HepG2 (cell line): ENCODE measurements around the gene UNKL. TPM values are rescaled to one million over a fixed set of nuclear protein-coding genes. Genes with fewer than 3 reads are reported as not detected.
A peak's percentile ranks its signal among the peaks of the same experiment; 100 is the strongest.

Experiments
- ATAC-seq: fragments of 200-7000 bp; cut with Tn5 transposase; 3 replicates; pipeline ENCODE4 v1.9.1; 2020; ENCODE audit warnings: mild to moderate bottlenecking, moderate library complexity
- BruUV-seq: library from RNA; stranded (reverse); fragments of 400-500 nt; replicated peaks from 2 replicates; lab custom pipeline; 2021; lab: Mats Ljungman, UMichigan
- CTCF ChIA-PET: fragments of 300-600 bp; formaldehyde crosslinking; extraction: SDS; loops from one replicate; lab custom pipeline; 2021; ENCODE audit warnings: low total read pairs, inconsistent platforms, low intra/inter-chr PET ratio; lab: Yijun Ruan, JAX
- POLR2A ChIA-PET: fragments of 350-600 bp; sonication (Branson Sonifier 250); formaldehyde crosslinking; loops from one replicate; lab custom pipeline; 2020; ENCODE audit warnings: antibody characterized with exemption, inconsistent platforms; lab: Yijun Ruan, JAX
- DNase-seq: peaks from one replicate; pipeline ENCODE4 v3.0.0-alpha.2; 2015; ENCODE audit warnings: low spot score
- FAIRE-seq: peaks from 3 replicates; lab custom pipeline; 2011; peaks lifted over from hg19 to GRCh38; lab: Jason Lieb, UNC
- H2AFZ ChIP-seq: one replicate; pipeline ENCODE4 v1.6.1; 2011; ENCODE audit warnings: low read length, inconsistent platforms
- H3K27ac ChIP-seq: fragments of 300-600 bp; 3 replicates; pipeline ENCODE4 v1.8.0; 2011; ENCODE audit warnings: mixed run types, mild to moderate bottlenecking, mixed read lengths, low read length, inconsistent platforms; ENCODE audit not compliant: insufficient read depth; ENCODE audit errors: extremely low read length
- H3K27me3 ChIP-seq, 2 experiments: fragments of 200-600 bp in 1 of 2; 2 replicates in 1 of 2; 3 replicates in 1 of 2; pipeline versions ENCODE4 v1.6.0 to v1.8.0; 2011; ENCODE audit warnings: low read length in 2 of 2, mild to moderate bottlenecking in 2 of 2, moderate library complexity in 2 of 2, inconsistent platforms in 1 of 2; ENCODE audit not compliant: insufficient read depth in 2 of 2, control insufficient read depth in 1 of 2
- H3K36me3 ChIP-seq, 2 experiments: fragments of 200-600 bp in 1 of 2; replicated peaks in 1 of 2; 2 replicates in 1 of 2; 3 replicates in 1 of 2; pipeline versions ENCODE4 v1.5.1 to v1.8.0; 2011; ENCODE audit warnings: low read length in 2 of 2, inconsistent platforms in 1 of 2; ENCODE audit not compliant: insufficient read depth in 2 of 2, control insufficient read depth in 1 of 2
- H3K4me1 ChIP-seq: 2 replicates; pipeline ENCODE4 v1.5.1; 2012; ENCODE audit warnings: low read length, inconsistent platforms; ENCODE audit not compliant: insufficient read depth
- H3K4me2 ChIP-seq: 2 replicates; pipeline ENCODE4 v1.6.0; 2011; ENCODE audit warnings: low read depth, low read length, inconsistent platforms
- H3K4me3 ChIP-seq, 3 experiments: fragments of 200-600 bp in 1 of 3; sonication (generic), shearing (Covaris generic) in 1 of 3; replicated peaks in 1 of 3; 2 replicates each; pipeline ENCODE4 v1.5.1; 2011 to 2016; ENCODE audit warnings: low read length in 3 of 3, inconsistent platforms in 2 of 3, low read depth in 2 of 3, mild to moderate bottlenecking in 2 of 3, control low read depth in 1 of 3, mixed read lengths in 1 of 3; ENCODE audit not compliant: insufficient read depth in 1 of 3
- H3K79me2 ChIP-seq: one replicate; pipeline ENCODE4 v1.6.1; 2011; ENCODE audit warnings: low read length, inconsistent platforms; ENCODE audit not compliant: insufficient read depth
- H3K9ac ChIP-seq: 2 replicates; pipeline ENCODE4 v1.6.0; 2011; ENCODE audit warnings: mild to moderate bottlenecking, low read depth, low read length, inconsistent platforms; ENCODE audit not compliant: insufficient read depth
- H3K9me3 ChIP-seq: 2 replicates; pipeline ENCODE4 v1.5.1; 2012; ENCODE audit warnings: mild to moderate bottlenecking, low read length
- H4K20me1 ChIP-seq: 2 replicates; pipeline ENCODE4 v1.6.0; 2011; ENCODE audit warnings: inconsistent platforms, mild to moderate bottlenecking, low read length, moderate library complexity; ENCODE audit not compliant: insufficient read depth
- ARID3A ChIP-seq: IDR thresholded peaks from 2 replicates; pipeline ENCODE4 v1.6.1; 2012; ENCODE audit warnings: low read depth, low read length, improper control_type of control experiment
- HMG20A ChIP-seq: IDR thresholded peaks from 2 replicates; pipeline ENCODE4 v1.6.1; 2016; ENCODE audit warnings: borderline replicate concordance
- KAT2B ChIP-seq: fragments of 150-350 bp; IDR thresholded peaks from 2 replicates; pipeline ENCODE4 v1.6.1; 2014; ENCODE audit warnings: low read depth, low read length, borderline replicate concordance
- NONO ChIP-seq, 2 experiments: fragments of 450-650 bp in 1 of 2; sonication (generic) in 1 of 2; formaldehyde crosslinking in 1 of 2; IDR thresholded peaks in 1 of 2; conservative IDR thresholded peaks in 1 of 2; 2 replicates each; pipeline versions ENCODE4 v1.6.1 to v1.8.0; 2017 to 2022; ENCODE audit warnings: mild to moderate bottlenecking in 1 of 2, missing genetic modification reagents in 1 of 2, moderate library complexity in 1 of 2
- RCOR2 ChIP-seq: IDR thresholded peaks from 2 replicates; pipeline ENCODE4 v1.6.1; 2016; ENCODE audit warnings: missing biosample characterization, missing genetic modification reagents
- TCF12 ChIP-seq, 2 experiments: fragments of 450-650 bp in 1 of 2; sonication (generic) in 1 of 2; formaldehyde crosslinking in 1 of 2; IDR thresholded peaks; 2 replicates each; pipeline versions ENCODE4 v1.6.1 to v1.8.0; 2017 to 2022; ENCODE audit warnings: antibody characterized with exemption in 1 of 2, mild to moderate bottlenecking in 1 of 2, missing genetic modification reagents in 1 of 2, moderate library complexity in 1 of 2
- ZNF34 ChIP-seq: sonication (generic); formaldehyde crosslinking; IDR thresholded peaks from 2 replicates; pipeline ENCODE4 v1.4.0; 2020; ENCODE audit warnings: mild to moderate bottlenecking, missing genetic modification reagents, borderline replicate concordance
- ZNF704 ChIP-seq: sonication (generic); formaldehyde crosslinking; IDR thresholded peaks from 2 replicates; pipeline ENCODE4 v1.8.1; 2023; ENCODE audit warnings: mild to moderate bottlenecking, inconsistent platforms, moderate library complexity, missing genetic modification reagents, borderline replicate concordance
- WGBS: methylation state at CpG from one replicate; pipeline ENCODE4 v1.1.6; 2017; ENCODE audit warnings: low lambda C conversion rate; 5-methylcytosine and 5-hydroxymethylcytosine counted together
- in situ Hi-C: cut with HindIII; loops from 2 replicates; pipeline ENCODE4 v1.10.0; 2017; ENCODE audit warnings: low pct_unique_long_range_greater_than_20kb; ENCODE audit not compliant: extremely low pct_ligation_motif_present
- intact Hi-C: fragments of 100-400 bp; cut with micrococcal nuclease; formaldehyde crosslinking; loops from one replicate; pipeline ENCODE4 v1.10.0; 2022; ENCODE audit not compliant: unreplicated experiment
- polyA plus RNA-seq, 8 experiments: library from polyadenylated mRNA; depleted of rRNA in 3 of 8; stranded (reverse) in 7 of 8; unstranded in 1 of 8; fragments of >200 nt; fragmentation: Illumina TruSeq in 4 of 8; extraction: Trizol in 4 of 8; gene quantifications; 2 replicates each; pipeline versions ENCODE4 v1.2.1 to v1.2.3, GENCODE V29; 2011 to 2016; ENCODE audit warnings: low read depth in 4 of 8, missing spikeins in 1 of 8, mixed read lengths in 1 of 8; ENCODE audit not compliant: insufficient read depth in 1 of 8
- total RNA-seq, 5 experiments: library from RNA; depleted of rRNA; stranded (reverse); fragments of >200 nt; fragmentation: Illumina TruSeq; extraction: Trizol; gene quantifications; 2 replicates each; pipeline ENCODE4 v1.2.3, GENCODE V29; 2016; ENCODE audit warnings: low read depth in 1 of 5

The UNKL gene
- total and polyA plus RNA-seq, 2 of the 13 experiments (the other 11 are each of a cell fraction or from before 2014, with no cell fraction given): 10.4 to 17.6 TPM

GRCh38 chr16:1381612-1382406, 32.7 kb downstream of the UNKL start (continued):
- TF ChIP-seq ARID3A (no peak), RCOR2 (CRISPR knock-in tag) (no peak), KAT2B (no peak)

- intact Hi-C loops (no loop called here), in situ Hi-C loops (no loop called here)
- DNase-seq (no peak), FAIRE-seq (no peak), ATAC-seq (no peak)
- ChIA-PET POLR2A (interaction anchor here (1.5 to 2.4 kb wide), 3 partner anchors 10 to 41 kb away, joined by 3 to 8 read pairs (median 5); partner anchors contain the start of gene UQCC4), CTCF (no interaction called here)
- Histone ChIP-seq H3K4me1 (peaks cover 26% of the 10 kb centered on the region), H3K9ac (0 out of 2 replicates have a peak overlapping the region, but pooled peaks have one; percentile 56), H2AFZ (no peak overlapping the region), H4K20me1 (peaks cover 11% of the 10 kb centered on the region), H3K36me3 (peaks cover 6 to 8% of the 10 kb centered on the region in 2 experiments; a peak in 2 of 5 replicates), H3K4me2 (peak overlapping the region; percentile 80), H3K27me3 (no peaks in the 10 kb centered on the region), H3K27ac (peak overlapping the region; percentile 26), H3K79me2 (peaks cover 14% of the 10 kb centered on the region), H3K4me3 (peak overlapping the region in 2 of 3 experiments; percentile 67 to 73; a peak in 2 of 6 replicates), H3K9me3 (no peaks in the 10 kb centered on the region)
- BruUV-seq: no TSS peak
- WGBS: 87% methylated on average over 10 of the region's 10 CpGs
- no peak for TF ChIP-seq ZNF704
- TF ChIP-seq NONO (IDR thresholded peaks at IDR 0.05): no peak
- 0 out of 2 replicates have a peak, but pooled peaks have one; percentile 9 for TF ChIP-seq NONO (CRISPR knock-in tag; conservative IDR thresholded peaks at IDR 0.05)
- no peak for TF ChIP-seq HMG20A
- TF ChIP-seq TCF12 (IDR thresholded peaks at IDR 0.05): no peak
- TF ChIP-seq TCF12 (CRISPR knock-in tag; IDR thresholded peaks at IDR 0.05): 0 out of 2 replicates have a peak, but pooled peaks have one; percentile 6
- TF ChIP-seq ZNF34 (CRISPR knock-in tag): no peak
Measured at GRCh38 chr16:1380195-1380594, 34.3 kb downstream of the UNKL start.
